Hepatocyte (in vitro differentiated cells): ENCODE data around the gene NUDT3.
"Not testable (repeated sequence)": the region's sequence is repeated elsewhere in the genome, so short reads cannot be mapped to it uniquely, and the experiment has no call there.

Experiments used
- CTCF ChIP-seq: fragments of 200-600 bp; sonication (generic); IDR thresholded peaks from 2 replicates; pipeline ENCODE4 v1.5.1; 2016; ENCODE audit warnings: antibody characterized with exemption, mild to moderate bottlenecking; ENCODE audit not compliant: poor library complexity
- EZH2 ChIP-seq: fragments of 200-600 bp; sonication (generic); IDR thresholded peaks from 2 replicates; pipeline ENCODE4 v1.6.1; 2016; ENCODE audit warnings: antibody characterized with exemption, mild to moderate bottlenecking, borderline replicate concordance
- EZH2phosphoT487 ChIP-seq: fragments of 200-600 bp; sonication (generic); IDR thresholded peaks from one replicate; pipeline ENCODE4 v1.6.1; 2018; ENCODE audit warnings: antibody characterized with exemption, mild to moderate bottlenecking, low read depth, moderate library complexity; ENCODE audit not compliant: unreplicated experiment, severe bottlenecking

- not testable (repeated sequence) for TF ChIP-seq CTCF, EZH2, EZH2phosphoT487
These were observed 38.2 kb downstream of the NUDT3 start for GRCh38 chr6:34354230-34354629.
